HG03135 (cell line): ENCODE data around the gene TGIF2.
"Not testable (repeated sequence)": the region's sequence is repeated elsewhere in the genome, so short reads cannot be mapped to it uniquely, and the experiment has no call there.

Experiments
- ATAC-seq: cut with Tn5 transposase; IDR thresholded peaks from one replicate; pipeline ENCODE4 v1.9.1; 2021; ENCODE audit warnings: mild to moderate bottlenecking, moderate library complexity; ENCODE audit not compliant: unreplicated experiment

Gene TGIF2

DNA sequence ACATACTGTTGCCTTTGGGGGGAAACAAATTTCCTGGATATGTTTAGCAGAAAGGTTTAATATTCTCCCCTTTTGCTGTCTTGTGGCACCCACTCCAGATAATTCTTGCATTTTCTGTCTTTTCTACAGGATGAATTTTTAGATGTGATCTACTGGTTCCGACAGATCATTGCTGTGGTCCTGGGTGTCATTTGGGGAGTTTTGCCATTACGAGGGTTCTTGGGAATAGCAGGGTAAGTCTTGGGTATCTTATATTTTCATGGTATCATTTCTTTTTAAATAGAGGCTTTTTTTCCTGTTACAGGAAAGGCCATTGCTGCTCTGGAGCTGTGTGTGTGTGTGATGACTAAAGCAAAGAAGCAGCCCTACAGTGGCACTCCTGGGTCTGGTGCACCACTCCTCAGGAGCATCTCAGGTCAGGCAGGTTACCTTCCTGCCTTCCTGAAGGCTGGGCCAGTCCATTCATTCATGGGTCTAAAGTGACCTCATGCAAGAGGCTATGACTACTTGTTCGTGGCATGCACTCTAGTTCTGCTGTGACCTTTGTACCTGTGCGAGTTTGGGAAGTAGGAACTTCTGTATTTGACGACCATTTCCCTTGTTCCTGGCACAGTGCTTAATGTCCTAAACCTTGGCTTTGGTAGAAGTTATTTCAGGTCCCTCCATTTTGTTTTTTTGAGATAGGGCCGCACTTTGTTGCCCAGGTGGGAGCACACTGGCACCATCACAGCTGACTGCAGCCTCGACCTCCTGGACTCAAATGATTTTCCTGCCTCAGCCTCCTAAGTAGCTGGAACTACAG, 34.4 kb downstream of the TGIF2 start:
- no peak for ATAC-seq

DNA sequence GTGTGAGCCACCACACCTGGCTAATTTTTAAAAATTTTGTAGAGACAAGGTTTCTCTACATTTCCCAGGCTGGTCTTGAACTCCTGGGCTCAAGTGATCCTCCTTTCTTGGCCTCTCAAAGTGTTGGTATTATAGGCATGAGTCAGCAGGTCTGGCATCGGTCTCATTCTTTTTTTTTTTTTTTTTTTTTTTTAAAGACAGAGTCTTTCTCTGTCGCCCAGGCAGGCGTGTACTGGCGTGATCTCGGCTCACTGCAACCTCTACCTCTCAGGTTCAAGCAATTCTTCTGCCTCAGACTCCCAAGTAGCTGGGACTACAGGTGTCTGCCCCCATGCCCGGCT, 35.0 kb downstream of the TGIF2 start:
- ATAC-seq: not testable (repeated sequence)

DNA sequence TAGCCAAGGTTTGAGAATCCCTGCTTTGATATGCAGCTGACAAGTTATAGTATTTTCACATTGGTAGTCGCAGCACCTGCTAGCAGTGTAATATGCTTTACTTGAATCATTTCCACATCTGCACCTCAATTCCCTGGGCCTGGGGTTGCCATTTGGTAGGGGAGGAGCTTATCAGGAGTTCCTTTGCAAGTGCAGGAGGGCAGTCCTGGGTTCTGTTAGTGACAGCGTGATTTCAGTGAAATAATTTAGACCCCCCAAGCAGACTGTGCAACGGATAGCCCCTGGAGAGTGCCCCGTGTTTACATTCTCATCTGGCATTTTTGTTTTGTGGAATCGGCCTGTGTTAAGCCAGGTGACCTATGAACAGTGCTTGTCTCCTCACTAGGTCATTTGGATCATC, 38.2 kb downstream of the TGIF2 start:
- ATAC-seq: no peak

DNA sequence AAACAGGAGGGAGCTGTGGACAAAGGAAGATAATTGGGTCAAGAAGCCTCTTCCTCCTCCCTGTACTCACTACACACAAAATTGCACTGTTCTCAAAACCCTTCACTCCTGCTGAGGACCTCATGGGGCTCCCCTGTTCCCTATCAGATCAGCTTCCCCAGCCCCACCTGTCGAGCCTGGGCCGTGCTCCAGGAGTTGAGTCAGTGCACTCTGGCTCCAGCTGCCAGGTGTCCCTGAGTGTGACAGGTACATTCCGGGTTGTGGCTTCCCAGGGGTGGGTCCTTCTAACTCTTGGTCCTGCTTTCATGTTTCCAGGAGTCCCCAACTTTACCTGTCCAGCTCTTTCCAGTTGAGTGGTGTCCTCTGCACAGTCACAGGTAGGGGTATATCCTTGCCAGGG, 40.6 kb downstream of the TGIF2 start:
- ATAC-seq: no peak

DNA sequence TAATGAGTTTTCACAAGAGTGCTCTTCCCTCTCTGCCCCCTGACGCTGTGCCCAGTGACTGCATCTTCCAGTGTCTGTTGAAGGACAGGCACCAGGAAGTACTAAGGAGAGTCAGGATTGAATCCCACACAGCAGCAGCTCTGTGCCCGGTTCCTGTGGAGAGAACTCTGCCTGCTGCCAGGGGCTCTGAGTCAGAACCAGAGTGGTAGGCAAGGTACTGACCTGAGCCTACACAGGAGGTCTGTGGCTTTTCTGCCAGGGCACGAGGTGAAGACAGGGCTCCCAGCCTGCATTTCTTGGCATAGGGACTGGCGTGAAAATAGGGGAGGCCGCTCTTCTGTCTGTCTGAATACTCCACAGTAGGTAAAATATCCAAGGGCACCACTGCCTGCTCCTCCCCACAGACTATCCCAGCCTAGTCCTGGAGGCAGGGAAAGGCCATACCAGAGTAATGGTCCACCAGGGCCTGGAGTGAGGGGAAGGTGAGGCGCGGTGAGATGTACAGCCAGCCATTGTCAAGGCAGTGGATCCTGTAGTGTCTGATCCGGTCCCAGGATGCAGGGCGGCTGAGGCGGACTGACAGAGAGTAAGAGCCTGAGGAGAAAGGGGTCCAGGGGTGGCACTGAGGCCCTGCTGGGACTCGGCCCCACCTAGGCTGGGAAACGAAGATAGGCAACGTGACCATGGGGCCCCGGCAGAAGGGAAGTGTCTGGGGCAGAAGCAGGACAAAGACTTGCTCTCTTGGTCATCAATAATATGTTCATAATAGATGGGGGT, 41.6 kb downstream of the TGIF2 start:
- no peak for ATAC-seq

DNA sequence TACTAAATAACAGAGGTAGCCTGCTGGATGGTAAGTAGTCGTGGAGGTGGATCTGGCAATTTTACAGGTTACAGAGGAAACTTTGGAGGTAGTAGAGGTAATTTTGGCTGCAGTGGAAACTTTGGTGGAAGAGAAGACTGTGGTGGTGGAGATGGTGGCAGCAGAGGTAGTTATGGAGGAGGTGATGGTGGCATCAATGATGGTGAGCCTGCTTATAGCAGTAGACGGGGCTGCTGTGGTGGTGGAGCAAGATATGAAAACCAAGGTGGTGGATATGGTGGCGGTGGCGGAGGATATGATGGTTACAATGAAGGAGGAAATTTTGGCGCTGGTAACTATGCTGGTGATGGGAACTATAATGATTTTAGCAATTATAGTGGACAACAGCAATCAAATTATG, 47.5 kb downstream of the TGIF2 start:
- no peak for ATAC-seq

DNA sequence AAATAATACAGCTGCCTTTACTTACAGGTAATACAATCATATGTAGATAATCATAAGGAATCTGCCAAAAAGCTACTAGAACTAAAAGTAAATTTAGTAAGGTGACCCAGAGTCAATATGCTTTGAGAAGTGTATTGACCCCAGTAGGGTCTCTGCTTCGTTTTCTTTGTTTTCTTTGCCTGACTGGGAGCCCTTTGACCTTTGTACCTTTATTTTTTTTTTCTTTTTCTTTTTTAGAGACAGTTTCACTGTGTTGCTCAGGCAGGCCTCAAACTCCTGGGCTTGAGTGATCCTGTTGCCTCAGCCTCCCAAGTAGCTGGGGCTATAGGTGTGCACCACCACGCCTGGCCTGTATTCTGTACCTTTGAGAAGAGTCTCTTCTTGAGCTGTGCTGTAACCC, 50.0 kb downstream of the TGIF2 start:
- no peak for ATAC-seq

DNA sequence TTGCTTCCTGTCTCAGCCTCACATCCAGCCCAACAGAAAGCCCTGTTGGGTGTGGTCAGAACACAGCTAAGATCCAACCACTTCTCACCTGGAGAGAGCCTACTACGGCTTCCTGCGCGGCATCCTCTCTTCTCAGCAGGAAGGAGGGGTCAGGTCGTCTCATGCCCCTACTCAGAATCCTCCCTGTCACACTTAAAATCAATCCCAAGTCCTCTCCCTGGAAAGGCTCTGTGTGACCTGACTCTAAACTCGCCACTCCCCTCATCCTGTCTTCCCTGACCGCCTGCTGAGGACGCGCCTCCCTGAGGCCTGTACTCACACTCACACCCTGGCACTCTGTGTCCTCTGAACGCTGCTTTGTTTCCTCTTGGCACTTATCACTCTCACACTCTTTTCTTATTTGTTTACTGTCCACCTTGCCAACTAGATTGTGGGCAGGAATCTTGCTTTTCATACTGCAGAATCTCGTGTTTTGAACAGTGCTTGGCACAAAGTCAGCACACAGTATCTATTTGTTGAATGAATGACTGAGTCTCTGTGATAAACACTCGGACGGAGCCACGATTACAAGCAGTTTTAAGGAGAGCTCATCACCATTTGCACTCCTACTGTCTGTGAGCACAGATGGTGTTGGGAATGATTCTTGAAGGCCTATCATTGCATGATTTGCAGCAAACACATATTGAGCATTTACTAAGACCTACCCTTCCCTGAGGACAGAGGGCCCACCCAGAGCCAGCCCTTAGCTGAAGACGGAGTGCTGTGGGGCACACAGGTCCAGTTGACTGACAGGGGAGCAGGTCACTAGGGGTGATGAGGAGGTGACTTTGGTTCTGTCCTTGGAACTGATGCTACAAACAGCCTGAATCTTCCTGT, 50.9 kb downstream of the TGIF2 start:
- ATAC-seq: no peak

DNA sequence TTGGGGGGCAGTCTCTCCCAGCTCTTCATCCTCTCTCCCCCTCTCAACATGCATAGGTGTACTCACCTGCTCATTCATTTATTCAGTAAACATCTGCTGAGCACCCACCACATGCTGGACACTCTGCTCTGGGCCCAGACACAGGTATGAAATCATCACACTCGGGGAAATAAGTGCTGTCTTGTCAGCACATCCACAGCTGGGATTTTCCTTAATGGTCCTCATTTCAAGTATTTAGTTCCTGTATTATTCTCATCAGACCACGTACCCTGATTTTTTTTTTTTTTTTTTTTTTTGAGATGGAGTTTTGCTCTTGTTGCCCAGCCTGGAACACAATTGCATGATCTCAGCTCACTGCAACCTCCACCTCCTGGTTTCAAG, 51.5 kb downstream of the TGIF2 start:
- no peak for ATAC-seq

DNA sequence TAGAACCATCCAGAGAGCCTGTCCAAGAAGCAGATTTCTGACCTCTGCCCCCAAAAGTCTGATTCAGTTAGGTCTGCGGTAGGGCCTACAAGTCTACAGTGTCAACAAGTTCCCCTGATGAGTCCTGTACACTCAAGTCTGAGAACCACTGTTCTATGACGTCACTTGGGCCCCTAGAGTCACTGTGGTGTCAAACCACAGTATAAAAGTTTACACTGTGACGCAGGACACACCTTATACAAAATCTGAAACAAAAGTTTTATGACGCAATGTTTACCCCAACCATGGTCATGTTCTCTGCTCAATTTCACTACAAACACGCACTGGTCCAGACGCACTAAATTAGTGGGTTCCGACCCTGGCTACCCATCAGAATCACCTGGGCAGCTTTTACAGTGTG, 54.7 kb downstream of the TGIF2 start:
- ATAC-seq: no peak

DNA sequence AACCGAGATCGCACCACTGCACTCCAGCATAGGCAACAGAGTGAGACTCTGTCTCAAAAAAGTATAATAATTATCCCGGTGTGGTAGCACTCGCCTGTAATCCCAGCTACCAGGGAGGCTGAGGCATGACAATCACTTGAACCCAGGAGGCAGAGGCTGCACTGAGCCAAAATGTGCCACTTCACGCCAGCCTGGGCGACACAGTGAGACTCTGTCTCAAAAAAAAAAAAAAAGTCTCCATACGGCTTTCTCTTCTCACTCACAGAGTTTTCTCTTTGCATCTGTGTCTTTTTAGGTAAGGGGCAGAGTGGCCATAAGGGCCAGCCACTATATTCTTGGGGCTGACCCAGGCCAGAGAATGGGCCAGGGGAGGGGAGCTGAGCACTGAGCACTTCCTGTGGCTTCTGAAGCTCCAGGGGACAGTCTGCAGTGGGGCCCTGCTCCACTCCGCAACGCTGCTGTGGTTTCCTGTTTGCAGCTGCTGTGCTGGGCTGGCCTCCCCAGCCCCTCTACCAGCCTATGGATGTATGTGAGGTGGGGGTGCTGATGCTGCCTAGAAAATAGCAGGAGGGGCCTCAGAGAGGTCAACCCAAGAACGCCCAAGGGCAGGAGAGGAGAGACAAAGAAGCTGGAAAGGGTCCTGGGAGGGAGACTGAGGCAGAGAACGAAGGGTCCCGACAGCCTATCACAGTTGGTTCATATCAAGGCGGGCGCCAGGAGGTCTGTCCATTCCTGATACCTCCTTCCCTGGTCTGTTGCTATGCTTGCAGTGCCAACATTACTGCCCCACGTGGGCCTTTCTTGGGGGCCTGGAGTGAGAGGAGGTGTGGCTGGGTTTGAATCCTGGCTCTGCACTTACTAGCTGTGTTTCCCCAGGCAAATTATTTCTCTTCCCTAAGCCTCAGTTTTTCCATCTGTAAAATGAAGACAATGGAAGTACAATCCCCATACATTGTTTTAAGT, 56.6 kb downstream of the TGIF2 start:
- no peak for ATAC-seq

DNA sequence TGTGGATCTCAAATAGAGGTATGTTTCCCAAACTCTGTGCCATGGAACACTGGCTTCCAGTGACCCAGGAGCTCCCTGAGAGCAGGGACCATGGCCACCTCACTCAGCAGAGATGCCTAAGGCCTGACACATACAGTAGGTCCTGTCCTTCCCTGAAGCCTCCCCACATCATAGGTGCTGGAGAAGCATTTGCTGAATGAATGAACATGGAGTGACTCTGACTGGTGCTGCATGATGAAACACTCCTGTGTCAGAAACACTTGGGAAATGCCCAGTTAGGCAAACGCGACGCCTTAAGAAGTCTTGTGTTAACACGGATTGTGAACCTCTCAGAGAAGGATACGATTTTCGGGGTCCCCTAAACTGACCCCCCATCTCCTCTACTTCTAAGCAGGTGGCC, 58.2 kb downstream of the TGIF2 start:
- ATAC-seq: no peak

DNA sequence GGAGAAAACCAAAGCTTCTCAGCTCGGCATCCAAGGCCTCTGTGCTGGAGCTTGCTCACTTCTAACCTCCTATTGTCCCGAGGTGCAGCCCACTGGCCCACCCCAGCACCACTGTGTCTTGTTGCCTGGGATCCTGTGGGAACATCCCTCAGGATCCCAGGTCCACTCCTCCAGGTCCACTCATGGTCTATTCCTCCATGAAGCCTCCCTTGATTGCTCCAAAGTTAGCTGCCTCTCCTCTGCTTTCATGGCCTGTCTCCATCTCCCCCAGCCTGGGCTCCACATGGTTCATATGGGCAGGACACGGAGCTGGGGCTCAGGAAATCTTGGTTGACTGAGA, 58.7 kb downstream of the TGIF2 start:
- ATAC-seq: no peak

DNA sequence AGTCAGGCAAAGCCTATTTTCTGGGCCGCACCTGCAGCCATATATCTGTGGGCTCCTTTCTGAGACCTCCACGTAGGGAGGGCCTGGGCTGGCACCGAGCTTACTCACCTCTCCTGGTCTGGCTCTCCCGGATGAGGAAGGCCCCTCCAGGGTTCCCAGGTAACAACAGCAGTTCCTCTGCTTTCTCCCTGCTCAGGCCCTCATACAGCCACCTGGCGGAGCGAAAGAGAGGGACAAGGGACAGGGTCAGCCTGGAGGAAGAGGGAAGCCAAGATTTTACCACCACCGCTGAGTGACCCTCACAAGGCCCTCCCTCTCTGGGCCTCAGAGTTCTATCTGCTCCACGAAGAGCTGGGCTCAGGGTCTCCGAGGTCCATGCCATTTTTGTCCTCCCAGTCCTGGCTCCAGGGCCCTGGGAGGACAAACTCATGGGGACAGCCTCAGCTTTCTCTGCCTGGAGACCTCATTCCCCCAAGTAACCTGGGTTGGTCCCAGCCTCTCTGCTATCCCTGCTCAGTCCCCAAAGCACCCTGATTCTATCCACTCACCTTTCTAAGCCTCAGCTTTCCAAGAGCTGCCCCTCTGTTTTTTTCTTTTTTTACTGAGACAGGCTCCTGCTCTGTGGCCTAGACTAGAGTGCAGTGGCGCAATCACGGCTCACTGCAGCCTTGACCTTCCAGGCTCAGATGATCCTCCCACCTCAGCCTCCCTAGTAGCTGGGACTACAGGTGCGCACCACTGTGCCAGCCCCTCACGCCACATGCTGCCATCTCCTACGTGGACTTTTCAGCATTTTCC, 59.3 kb downstream of the TGIF2 start:
- no peak for ATAC-seq

DNA sequence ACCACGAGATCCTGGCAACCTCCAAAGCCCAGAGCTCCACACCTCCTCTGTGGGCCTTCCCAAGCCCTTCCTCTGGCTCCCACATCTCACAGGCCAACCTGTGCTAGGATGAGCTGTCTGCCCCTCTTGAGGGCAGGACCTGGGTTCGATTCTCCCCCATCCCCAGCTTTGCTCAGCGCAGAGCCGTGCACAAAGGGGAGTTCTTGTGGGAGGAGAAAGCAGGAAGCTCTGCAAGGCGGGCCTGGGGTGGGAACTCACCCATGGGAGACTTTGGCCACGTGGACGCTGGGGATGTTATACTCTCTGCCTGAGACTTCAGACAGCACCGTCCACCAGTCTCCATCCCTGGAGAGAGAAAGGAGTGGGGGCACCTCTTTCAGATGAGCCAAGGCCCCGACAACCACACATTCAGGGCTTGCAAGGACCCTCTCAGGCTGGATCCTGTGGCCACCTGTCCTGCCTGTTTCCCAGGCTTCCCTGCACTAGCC, 59.9 kb downstream of the TGIF2 start:
- ATAC-seq: no peak

DNA sequence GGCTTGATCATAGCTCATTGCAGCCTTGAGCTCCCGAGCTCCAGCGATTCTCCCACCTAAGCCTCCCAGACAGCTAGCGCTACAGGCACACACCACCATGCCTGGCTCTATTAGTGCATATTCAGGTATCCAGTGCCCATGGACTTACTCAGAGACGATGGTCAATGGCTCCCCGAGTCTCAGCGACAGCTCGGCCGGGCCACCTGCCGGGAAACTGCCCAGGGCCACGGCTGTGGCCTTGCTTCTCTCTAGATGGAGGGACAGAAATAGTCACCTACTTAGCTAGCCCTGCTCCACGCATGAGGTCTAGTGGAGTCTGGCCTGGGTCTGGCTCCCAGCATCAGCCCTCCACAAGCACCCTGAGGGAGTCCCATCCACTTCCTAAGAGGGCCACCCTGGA, 60.9 kb downstream of the TGIF2 start:
- ATAC-seq: no peak

DNA sequence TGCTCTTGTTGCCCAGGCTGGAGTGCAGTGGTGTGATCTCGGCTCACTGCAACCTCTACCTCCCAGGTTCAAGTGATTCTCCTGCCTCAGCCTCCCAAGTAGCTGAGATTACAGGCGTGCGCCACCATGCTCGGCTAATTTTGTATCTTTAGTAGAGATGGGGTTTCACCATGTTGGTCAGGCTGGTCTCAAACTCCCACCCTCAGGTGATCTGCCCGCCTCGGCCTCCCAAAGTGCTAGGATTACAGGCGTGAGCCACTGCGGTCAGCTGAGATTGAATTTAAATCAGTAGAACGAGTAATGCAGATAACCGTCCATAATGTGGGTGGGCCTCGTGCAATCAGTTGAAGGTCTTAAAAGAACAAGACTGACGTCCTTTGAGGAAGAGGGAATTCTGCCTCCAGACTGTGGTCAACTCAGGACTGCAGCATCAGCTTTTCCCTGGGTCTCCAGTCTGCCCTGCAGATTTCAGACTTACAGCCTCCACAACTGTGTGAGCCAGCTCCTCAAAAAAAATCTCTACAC, 65.5 kb downstream of the TGIF2 start:
- not testable (repeated sequence) for ATAC-seq

DNA sequence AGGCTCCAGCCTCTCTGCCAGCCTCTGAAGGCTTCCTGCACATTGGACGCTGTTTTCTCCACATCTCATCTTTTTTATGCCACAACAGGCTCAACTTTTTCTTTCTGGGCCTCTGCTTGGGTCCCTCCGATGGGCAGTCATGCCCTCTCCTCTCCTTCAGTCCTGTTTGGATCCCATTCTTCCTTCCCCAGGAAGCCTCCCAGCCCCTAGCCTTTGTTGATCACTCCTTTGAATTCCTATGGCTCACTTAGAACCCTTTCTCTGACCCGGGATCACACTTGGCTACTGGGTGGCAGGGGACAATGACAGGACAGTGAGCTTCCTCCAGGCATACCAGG, 68.1 kb downstream of the TGIF2 start:
- no peak for ATAC-seq

DNA sequence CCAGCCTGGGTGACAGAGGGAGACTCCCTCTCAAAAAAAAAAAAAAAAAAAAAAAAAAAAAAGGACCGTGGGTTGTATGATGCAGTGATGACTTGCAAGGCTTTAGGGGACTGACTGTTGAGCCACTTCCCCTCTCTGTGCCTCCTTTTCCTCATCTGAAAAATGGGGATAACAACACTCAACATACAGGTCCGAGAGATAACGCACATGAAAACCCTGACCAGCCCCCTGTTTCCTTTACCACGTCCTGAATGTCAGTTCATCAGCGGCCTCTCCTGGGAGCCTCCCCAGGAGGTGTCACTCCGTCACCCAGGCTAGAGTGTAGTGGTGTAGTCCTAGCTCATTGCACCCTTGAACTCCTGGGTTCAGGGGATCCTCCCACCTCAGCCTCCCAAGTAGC, 68.7 kb downstream of the TGIF2 start:
- no peak for ATAC-seq
